Activated T-helper 9 cell treated with anti-CD3 and anti-CD28 coated beads, Interleukin-2, amount 50 U/mL, for 16 hours (primary cell): Measurements from ENCODE around the gene SLC13A4.
"Not testable (repeated sequence)": the region's sequence is repeated elsewhere in the genome, so short reads cannot be mapped to it uniquely, and the experiment has no call there.

Experiments used
- DNase-seq: peaks from one replicate; pipeline ENCODE4 v3.0.0-alpha.2; 2020; ENCODE audit warnings: low read depth

Gene SLC13A4

DNA sequence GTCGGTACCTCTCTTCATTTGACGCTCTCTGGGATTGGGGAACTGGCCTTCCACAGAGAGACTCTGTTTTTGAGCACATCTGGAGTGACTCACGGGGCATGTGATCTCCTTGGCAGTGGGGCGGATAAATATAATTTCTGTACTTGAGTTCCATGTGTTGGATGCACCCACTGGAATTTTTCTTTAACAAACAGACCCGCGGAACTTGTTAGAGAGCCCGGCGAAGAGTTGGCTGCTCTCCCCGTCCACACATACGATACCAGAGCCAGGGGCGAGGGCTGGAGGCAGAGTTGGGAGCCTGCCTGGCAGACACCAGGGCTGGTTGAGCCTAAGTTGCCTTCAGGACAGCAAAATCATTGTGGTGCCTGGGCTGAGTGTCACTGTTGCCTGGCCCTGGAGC is 20.8 kb upstream of the SLC13A4 start, which contains the start of gene FAM180A:
Gene FAM180A (minus strand): TSS at position 44 of the 400 bp plus-strand sequence. CDS start 233 bp downstream, outside the sequence.
- DNase-seq = no peak

DNA sequence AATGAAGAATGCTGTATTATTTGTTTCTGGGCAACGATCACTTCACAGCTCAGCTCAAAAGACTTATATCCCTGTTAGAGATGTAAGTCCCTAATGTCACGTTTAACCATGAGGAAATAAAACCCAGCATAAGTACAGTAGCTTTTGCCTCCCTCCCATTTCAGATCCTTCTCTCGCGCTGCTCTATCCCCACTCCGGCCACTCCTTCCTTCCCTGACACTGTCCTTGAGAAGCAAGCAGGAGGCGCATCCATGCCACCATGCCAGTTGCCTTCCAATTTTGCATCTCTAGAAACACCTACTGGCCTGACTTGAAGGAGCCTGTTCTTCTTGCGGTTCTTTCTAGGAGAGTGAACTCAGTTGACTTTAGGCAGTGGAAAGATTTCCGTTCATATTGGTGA is 19.4 kb upstream of the SLC13A4 start:
- no peak for DNase-seq

DNA sequence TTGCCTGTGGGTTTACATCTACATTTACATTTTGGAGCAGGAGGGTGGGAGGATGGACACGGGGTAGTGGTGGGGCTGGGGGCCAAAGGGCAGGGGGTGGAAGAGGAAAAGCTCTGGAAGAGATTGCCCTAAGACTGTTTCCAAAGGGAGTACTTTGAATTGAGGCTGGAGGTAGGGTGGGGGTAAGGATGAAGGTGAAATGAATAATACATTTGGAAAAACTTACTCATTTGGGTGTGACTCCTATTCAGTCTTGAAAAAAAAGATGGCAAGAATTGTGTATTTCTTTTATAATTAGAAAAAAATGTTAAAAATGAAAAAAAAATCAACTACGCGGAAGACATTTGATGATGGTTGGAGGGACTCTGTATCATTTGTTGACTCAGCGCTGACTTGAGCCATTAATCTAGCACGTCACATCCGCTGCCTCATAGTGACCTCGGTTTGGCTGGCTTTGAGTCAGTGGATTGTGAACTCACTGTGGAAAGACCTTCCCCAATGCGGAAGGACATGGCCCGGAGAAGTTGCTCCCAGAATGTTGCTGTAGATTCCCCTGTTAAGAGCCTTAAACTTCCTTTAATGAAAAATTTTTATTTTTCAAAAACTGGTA is 17.8 kb upstream of the SLC13A4 start:
- no peak for DNase-seq

DNA sequence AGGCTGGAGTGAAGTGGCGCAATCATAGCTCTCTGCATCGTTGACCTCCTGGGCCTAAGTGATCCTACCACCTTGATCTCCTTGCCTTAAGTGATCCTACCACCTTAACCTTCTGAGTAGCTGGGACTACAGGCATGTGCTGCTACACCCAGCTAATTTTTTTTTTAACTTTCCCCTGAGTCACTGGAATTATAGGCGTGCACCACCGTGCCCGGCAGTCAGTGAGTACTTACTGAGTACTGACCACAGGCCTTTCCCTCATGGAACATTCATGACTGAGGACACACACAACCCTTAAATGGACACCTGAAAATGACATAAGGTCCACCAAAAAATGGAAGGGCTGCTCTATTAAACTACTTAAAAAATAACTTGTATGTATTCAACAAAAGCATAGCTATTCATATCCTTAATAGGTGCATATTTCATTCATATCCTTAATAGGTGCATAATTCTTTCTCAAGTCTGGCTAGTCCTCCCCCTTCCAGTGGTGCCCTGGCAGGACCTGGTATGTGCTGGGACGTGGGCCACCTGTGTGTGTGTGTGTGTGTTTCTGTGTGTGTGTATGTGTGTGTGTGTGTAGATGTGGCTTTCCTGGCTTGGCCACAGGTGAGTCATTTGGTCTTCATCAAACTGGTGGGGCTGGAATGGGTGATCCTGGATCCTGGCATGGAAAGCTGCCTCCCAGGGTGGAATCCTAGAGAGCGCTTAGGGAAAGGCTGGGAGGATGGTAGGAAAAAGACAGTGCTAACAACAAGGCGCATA is 17.1 kb upstream of the SLC13A4 start:
- DNase-seq = no peak

DNA sequence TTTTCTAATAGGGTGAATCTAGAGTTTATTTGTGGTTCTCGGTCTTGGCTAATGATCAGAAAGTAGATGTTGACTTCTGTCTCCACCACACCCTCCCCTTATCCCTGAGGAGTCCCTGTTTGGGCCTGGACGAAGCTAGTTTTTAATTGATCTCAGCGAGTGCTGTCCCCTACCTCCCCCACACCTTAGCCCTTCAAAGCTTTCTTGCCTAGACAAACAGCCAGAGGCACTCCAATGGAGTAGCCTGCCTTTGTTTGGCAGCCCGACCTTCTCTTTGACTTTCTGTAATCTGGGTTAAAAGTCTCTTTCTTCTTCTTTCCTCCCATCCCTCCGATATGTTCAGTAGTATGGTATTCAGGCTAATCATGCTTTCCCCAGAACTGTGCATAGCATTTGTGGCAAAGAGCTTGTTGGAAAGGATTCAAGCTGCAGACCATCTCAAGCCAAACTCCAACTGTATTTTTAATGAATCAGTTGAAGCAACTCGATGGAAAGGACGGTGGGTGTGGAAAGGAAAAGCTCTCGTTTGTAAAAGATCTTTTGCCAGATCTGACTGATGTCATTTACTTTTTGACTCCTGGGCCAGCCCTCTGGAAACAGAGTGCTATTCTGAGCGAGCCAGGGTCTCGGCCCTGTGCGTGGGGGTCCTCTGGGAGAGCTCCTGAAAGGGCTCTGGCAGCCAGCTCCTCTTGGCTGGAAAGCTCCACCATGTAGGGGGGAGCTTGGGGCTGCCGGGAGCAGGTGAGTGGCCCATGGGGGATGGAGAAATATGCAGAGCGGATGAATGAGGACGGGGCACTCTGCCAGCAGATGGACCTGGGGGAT is 16.1 kb upstream of the SLC13A4 start:
- DNase-seq = no peak

DNA sequence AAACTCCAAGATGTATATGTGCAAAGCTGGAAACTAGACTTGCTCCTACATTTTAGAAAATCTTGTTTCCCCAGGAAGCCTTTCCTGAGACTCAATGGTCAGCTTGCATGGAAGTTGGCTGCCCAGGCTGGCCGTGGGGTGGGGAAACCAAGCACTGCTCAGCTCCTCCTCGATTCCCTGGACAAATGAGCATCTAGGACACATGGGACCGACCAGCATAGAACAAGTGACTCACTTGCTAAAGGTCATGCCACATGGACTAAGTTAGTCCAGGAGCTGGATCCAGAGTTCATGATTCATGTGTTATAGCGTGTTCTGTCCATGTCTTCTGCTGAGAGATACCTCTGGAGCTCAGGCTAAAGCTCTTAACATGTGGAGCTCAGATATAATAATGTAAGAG is 14.4 kb upstream of the SLC13A4 start:
- DNase-seq = no peak

DNA sequence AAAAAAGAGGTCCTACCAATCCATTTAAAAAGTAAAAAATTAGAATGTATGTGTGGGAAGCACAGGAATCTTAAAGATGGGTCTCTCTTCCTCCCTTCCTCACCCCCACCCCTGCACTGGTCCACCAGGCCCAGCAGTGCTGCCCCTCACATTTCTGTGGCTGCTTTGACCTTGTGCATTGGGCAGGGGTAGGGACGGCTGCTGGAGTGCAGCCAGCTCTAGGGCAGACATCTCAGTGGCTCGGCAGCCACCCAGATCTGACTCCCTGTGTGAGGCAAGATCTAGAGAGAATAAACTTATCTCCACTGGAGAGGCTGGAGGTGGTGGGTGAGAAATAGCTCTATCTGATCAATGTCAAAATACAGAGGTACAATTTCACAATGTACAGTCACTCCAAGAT is 13.9 kb upstream of the SLC13A4 start:
- DNase-seq = no peak

DNA sequence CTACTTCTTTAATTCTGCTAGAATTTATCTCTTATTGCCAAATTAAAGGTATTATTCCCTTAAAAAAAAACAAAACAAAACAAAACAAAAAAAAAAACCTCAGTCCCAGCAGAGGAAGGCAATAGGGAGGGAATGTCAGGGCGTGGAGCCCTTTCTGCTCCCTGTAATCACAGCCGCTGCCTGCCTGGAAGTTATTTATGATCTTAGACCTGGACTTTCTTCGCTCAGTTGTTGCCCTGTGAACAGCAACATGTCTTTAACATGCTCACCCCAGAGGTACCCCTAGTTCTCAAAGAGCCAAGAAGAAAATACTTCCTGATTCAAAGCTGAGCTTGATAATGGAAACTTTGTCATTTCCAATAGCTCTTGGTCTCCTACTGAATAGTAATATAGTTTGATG is 12.9 kb upstream of the SLC13A4 start:
- no peak for DNase-seq

DNA sequence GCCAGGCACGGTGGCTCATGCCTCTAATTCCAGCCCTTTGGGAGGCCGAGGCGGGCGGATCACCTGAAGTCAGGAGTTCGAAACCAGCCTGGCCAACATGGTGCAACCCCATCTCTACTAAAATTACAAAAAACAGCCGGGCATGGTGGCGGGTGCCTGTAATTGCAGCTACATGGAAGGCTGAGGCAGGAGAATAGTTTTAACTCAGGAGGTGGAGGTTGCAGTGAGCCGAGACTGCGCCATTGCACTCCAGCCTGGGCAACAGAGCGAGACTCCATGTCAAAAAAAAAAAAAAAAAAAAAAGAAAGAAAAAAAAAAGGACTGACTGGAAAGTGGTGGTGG is 9.3 kb upstream of the SLC13A4 start:
- DNase-seq = not testable (repeated sequence)

DNA sequence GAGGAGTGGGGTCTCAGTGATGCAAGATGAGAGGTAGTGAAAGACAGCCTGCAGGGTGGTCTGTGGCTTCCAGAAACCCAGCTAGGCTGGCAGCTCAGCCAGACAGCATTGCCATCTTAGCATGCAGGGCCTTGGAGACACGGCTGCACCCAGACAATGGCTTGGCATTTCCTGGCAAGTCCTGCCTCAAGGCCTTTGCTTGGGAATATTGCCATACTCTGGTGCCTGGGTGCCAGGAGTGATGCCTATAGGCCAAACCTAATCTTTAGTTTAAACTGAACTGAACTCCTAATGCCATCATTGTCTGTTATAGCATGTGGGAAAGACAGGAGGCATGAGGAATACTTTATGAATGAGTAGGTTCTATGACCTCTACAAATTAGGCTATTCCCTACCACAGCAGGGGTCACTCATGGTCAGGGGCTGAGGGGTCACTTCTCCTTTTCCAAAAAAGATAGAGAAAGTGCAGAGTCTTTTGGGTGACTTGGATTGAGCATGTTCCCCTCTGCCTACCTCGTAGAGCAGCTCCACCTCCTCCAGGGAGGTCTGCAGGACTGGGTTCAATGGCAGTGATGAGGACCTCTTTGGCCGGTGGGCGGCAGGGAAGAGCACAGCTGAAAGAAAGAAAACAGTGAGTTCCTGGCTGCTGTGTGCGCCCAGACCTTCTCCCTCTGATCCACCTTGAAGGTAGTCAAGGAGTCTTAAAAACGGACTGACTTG is 8.8 kb upstream of the SLC13A4 start:
- DNase-seq = no peak

DNA sequence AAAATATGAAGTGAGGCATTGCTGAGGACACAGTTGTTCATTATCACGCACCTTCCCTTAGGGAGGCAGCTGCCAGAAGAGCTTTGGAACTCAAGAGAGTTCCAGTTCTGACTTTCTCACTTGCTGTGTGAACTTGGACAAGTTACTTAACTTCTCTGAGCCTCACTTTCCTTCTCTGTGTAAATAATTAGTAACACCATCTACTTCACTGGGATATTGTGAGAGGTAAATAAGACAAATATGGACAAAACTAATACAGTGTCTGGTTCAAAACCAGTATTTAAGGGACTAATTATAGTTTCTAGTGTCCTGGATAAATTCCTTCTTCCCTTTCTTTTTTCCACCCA is 6.3 kb upstream of the SLC13A4 start:
- DNase-seq = no peak

DNA sequence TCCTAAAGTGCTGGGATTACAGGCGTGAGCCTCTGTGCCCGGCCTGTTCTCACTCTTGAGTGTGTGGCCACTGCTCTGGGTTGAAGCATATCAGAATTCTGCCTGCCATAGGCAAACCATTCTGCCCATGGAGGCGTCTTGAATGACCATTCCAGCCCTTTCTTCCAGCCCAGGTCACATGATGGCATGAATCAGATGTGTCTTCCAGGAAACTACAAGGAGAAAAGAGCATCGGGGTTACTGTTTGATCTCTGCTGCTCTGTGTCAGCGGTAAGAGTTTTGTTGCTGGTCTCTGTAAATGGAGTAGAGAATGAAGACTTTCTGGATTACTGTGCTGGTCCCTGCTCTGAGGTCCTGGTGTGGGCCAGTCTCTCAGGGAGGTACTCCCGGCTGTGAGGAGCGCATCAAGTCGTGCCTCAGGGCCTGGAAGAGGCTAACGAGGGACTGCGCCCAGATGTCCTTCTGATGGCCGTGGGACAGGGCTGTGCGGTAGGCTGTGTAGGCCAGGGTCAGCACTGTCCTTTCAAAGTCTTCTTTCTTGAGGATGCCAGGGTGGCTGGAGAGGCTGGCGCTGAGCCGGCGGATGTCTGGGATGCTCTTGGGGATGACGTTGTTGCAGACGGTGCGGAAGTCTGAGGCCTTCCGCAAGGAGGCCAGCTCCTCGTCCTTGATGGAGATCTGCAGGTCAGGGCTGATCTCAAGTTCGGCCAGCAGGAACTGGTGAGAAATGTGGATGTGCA is 5.8 kb upstream of the SLC13A4 start:
- no peak for DNase-seq

DNA sequence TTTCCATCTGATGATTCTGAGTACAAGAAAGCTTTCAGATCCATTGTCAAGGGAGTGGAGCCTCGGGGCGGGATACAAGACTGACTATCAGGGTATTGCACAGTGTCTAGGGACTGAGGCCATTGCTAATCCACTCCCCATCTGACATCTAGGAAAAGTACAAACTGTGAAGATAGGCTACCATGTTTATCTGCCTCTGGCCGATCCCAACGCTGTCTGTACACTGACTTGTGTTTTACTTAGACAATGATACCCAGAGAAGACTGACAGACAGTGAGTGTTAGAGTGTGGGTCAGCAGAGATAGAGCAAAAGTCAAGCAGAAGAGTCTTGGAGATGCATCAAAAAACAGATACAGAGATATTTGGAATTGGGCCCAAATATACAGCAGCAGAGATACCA is 3.1 kb upstream of the SLC13A4 start:
- no peak for DNase-seq

DNA sequence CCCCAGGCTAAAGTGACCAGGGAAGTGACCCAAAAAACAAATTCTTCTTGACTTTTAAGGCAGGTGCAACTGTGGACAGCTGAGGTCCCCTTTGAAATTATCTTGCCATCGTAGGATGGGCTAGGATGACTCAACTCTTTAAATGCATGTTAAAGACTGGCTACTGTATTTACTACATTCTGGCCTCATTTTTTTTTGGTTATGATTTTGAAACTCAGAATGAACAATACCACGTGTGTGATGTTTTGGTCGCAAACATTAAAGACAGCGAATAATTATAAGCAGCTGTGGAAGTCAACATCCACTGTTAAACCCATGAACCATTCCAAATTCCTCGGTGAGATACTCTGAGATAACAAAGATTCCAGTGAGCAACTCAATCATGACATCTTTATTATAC is 1.2 kb upstream of the SLC13A4 start:
- no peak for DNase-seq

DNA sequence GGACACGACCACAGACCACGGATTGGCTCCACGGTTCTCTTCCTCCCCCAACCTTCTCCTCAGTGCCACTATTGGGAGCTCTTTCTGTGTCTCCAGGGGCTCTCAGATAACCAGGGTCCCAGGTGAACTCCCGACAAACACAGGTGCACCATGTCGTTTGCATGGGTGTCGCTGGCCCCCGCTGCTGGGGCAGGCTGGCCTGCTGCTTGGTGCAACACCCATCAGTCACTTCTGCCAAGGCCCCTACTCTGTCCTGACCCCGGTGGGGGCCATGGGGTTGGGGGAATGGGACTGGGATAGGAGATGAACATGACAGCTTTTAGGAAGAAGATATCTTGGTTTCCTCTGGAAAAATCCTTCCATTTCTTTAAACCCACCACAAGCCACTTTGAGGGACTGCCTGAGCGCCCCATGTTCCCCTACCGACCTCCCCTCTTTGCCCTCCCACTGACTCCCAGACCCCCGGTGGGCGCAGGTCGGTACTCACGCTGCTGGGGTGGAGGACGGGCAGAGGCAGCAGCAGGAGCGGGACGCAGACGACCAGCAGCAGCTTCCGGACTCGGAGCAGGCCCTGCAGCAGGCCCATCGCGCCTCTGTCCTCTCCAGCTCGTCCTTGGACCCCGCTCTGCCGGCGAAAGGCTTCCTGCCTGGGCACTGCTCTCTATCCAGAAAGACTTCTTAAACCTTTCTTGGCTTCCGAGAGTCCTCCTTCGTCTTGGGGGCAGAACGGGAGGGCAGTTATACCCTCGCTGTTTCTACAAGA is 894 bp downstream of the SLC13A4 start:
- no peak for DNase-seq

DNA sequence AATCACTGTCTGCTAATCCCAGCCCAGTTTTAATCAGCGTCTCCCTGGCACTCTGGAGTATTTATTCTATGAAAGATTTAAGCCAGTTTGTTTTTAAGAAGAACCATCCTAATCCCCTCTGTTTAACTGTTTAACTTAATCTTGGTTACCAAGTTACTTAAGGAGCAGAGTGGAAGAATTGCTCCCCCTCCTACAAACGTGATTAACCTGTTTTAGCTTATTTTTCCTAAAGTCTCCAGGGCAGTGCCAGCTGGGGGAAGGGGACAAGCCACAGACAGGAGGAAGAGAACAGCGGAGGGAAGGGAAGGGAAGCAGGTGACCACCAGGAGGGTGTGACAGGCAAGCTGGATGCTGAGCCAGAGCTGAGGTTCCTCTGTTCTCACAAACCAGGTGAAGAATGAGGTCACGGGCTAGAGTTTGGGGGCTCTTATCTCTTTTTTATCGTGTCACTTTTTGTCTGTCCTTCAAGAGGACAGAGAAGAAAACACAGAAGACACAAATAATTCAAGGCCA is 1.7 kb downstream of the SLC13A4 start:
- no peak for DNase-seq

DNA sequence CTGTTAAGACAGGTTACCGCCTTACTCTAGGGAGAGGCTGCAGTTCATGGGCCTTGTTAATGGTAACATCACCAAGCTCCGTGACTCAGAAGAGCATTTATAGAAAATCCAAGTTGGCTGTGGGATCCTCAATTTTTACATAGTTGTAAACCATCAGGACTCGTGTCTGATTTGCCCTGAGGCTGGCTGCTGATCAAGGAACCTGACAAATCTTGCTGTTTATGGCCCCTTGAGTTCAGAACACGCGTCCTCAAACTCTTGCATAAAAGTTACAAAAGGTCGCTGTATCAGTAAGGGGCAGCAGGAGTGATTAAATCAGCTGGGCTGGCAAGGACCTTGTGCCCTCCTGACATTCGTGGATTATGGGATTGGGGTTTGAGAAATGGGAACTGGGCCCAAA is 4.6 kb downstream of the SLC13A4 start:
- no peak for DNase-seq

DNA sequence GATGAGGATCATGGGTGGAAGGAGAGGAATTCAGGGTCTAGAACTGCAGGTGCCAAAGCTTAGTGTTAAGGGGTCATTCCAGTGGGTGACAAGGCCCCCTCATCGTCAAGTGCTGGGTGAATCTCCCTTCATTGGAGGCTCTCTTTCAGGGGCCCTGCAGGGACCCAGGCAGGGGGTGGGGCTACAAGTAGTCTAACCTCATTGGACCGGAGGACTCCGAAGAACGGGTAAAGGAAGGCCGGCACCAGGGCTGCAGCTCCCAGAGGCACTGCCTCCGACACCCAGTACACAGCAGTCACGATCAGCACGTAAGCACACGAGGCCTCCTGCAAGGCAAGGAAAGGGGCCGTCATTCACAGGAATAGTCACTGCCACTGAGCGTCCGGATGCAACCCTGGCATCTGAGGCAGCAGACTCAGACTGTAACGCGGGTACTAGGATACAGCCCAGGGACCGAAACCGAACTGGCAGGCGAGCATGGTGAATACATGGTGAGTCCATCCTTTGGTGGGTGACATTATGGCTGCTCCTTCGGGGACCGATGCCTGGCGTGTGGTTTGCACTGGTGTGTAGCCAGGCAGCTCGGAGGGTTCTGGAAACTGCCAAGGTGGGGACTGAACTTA is 6.7 kb downstream of the SLC13A4 start:
- no peak for DNase-seq

DNA sequence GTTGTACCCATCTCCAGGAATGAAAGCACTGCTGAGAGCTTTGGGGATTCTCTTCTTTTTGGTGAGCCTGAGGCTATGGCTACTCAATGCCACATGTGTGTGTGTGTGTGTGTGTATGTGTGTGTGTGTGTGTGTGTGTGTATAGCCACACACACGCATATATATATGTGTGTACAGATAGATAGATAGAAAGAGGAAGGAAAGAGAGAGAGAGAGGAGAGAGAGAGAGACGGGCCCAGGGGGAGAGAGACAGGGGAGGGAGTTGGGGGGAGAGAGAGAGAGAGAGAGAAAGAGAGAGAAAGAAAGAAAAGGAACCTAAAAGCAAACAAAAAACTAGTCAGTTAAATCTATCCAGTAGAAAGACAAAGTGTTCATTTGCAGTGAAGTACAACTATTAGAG is 8.3 kb downstream of the SLC13A4 start:
- DNase-seq = no peak

DNA sequence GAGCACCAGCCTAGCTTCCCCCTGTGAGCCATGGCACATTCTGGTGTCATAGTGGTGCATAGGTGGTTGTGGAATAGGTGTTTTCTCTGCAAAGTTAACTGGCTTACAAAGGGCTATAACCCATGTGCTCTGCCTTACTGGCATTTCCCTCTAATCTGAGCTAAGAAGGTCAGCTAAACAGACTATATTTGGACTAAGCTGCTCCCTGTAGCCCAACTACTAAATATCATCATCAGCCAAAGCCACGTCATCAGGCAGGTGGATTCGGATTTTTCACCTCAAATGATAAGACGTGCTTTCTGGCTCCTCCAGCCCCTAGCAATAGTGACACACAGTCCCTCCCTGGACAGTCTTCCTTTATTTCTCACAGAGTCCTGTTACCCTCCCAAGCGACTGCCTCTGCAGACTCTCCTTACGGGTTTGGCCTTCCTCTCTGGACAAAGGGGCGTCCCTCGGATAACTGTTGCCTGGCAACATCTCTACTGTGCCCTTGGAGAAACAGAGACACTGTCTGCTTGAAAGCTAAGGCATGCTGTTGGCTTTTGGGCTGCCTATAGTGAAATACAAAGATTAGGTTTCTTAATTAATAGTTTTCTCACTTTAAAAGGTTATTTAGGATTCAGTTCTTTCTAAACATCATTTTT is 9.1 kb downstream of the SLC13A4 start:
- DNase-seq = no peak
